Natural killer cell (primary cell): ENCODE measurements around the gene NAALADL1. TPM values are rescaled to one million over a fixed set of nuclear protein-coding genes. Genes with fewer than 3 reads are reported as not detected.

ENCODE experiments used
- ATAC-seq, 3 donors: fragments of 150-1000 bp in 2 of 3; fragments of 200-7000 bp in 1 of 3; cut with Tn5 transposase; 1 replicate in 1 of 3; 2 replicates in 2 of 3; pipeline ENCODE4 v1.10.0; 2021; ENCODE audit warnings: mild to moderate bottlenecking in 2 of 3, moderate library complexity in 2 of 3
- DNase-seq, 2 donors: peaks; one replicate each; pipeline versions ENCODE4 v3.0.0 to v3.0.0-alpha.2; 2013 to 2021; ENCODE audit warnings: mixed read lengths in 1 of 2
- H3K27ac ChIP-seq: one replicate; pipeline ENCODE4 v1.5.1; 2013; ENCODE audit warnings: mild to moderate bottlenecking, low read length
- H3K27me3 ChIP-seq: one replicate; pipeline ENCODE4 v1.6.1; 2013; ENCODE audit warnings: low read length; ENCODE audit not compliant: control insufficient read depth, insufficient read depth
- H3K36me3 ChIP-seq: one replicate; pipeline ENCODE4 v1.6.1; 2013; ENCODE audit warnings: low read length; ENCODE audit not compliant: control insufficient read depth, insufficient read depth
- H3K4me1 ChIP-seq: one replicate; pipeline ENCODE4 v1.6.1; 2013; ENCODE audit warnings: low read length; ENCODE audit not compliant: control insufficient read depth, insufficient read depth
- H3K4me3 ChIP-seq: one replicate; pipeline ENCODE4 v1.5.1; 2013; ENCODE audit warnings: low read length
- H3K9me3 ChIP-seq: one replicate; pipeline ENCODE4 v1.6.1; 2013; ENCODE audit warnings: low read length; ENCODE audit not compliant: control insufficient read depth, insufficient read depth
- H3K27ac Mint-ChIP-seq, 2 donors: one replicate each; pipeline ENCODE4 v1.8.0; 2022; ENCODE audit warnings: mild to moderate bottlenecking in 2 of 2, mixed read lengths in 2 of 2, moderate library complexity in 1 of 2
- H3K27me3 Mint-ChIP-seq, 2 donors: one replicate each; pipeline ENCODE4 v1.8.0; 2022; ENCODE audit warnings: low read depth in 2 of 2, mixed read lengths in 2 of 2
- H3K36me3 Mint-ChIP-seq: one replicate; pipeline ENCODE4 v1.8.0; 2022; ENCODE audit warnings: mixed read lengths
- H3K4me1 Mint-ChIP-seq, 2 donors: one replicate each; pipeline ENCODE4 v1.8.0; 2022; ENCODE audit warnings: mixed read lengths in 2 of 2
- H3K4me3 Mint-ChIP-seq: one replicate; pipeline ENCODE4 v1.8.0; 2022; ENCODE audit warnings: mild to moderate bottlenecking, moderate library complexity, mixed read lengths
- H3K9me3 Mint-ChIP-seq, 2 donors: one replicate each; pipeline ENCODE4 v1.8.0; 2022; ENCODE audit warnings: mixed read lengths in 2 of 2
- CTCF ChIP-seq: fragments of 200-600 bp; IDR thresholded peaks from one replicate; pipeline ENCODE4 v1.8.0; 2022; ENCODE audit warnings: antibody characterized with exemption
- WGBS: methylation state at CpG from one replicate; pipeline ENCODE4 v1.1.7; 2013; ENCODE audit warnings: missing lambda C conversion rate; ENCODE audit not compliant: insufficient coverage; 5-methylcytosine and 5-hydroxymethylcytosine counted together
- intact Hi-C: fragments of 100-400 bp; cut with micrococcal nuclease; formaldehyde crosslinking; loops from one replicate; pipeline ENCODE4 v1.14.2; 2022
- total RNA-seq, 4 donors: library from RNA; stranded (reverse); fragments of 120-200 nt in 1 of 4; gene quantifications; one replicate each; pipeline versions ENCODE4 v1.2.3 to v1.2.4, GENCODE V29; 2013 to 2022

The NAALADL1 gene
- total RNA-seq, 3 donors from 2014 or later (not counting 1 experiment from before 2014, with no cell fraction given): 41.6 to 54.1 (median 46.0) TPM

- Mint-ChIP-seq H3K27ac (peak overlapping the region; percentile 82 to 86), H3K4me3 (peak overlapping the region; percentile 90), H3K27me3 (no peaks in the 10 kb centered on the region), H3K4me1 (peaks cover 6 to 19% of the 10 kb centered on the region in 2 donors), H3K9me3 (no peaks in the 10 kb centered on the region), H3K36me3 (no peaks in the 10 kb centered on the region)
- DNase-seq: no peak
- H3K36me3 ChIP-seq: peaks cover 16% of the 10 kb centered on the region
- peaks cover 16% of the 10 kb centered on the region for H3K4me1 ChIP-seq
- H3K27ac ChIP-seq: peak overlapping the region; percentile 80
- no peak for ATAC-seq
- peak overlapping the region; percentile 61 for H3K4me3 ChIP-seq
- no peaks in the 10 kb centered on the region for H3K9me3 ChIP-seq
- 30% methylated on average over 7 of the region's 7 CpGs for WGBS
- intact Hi-C loops: no loop called here
- TF ChIP-seq CTCF: no peak
- H3K27me3 ChIP-seq: no peaks in the 10 kb centered on the region
These were observed 17.9 kb downstream of the NAALADL1 start for GRCh38 chr11:65040520-65040846.

GRCh38 chr11:65036931-65037330, 21.4 kb downstream of the NAALADL1 start:
- TF ChIP-seq CTCF: no peak
- Mint-ChIP-seq H3K4me3 (no peak overlapping the region), H3K9me3 (no peaks in the 10 kb centered on the region), H3K27ac (no peak overlapping the region), H3K36me3 (no peaks in the 10 kb centered on the region), H3K27me3 (no peaks in the 10 kb centered on the region), H3K4me1 (peaks cover 6% of the 10 kb centered on the region in 2 donors)
- Histone ChIP-seq H3K27ac (no peak overlapping the region), H3K4me3 (no peak overlapping the region), H3K9me3 (no peaks in the 10 kb centered on the region), H3K36me3 (peaks cover 28% of the 10 kb centered on the region), H3K4me1 (peaks cover 11% of the 10 kb centered on the region), H3K27me3 (no peaks in the 10 kb centered on the region)
- no peak for ATAC-seq
- intact Hi-C loops: no loop called here
- no peak for DNase-seq
- 94% methylated on average over 6 of the region's 6 CpGs for WGBS

- DNase-seq (no peak), ATAC-seq (no peak)
- Mint-ChIP-seq H3K9me3 (no peaks in the 10 kb centered on the region), H3K36me3 (no peaks in the 10 kb centered on the region), H3K27ac (no peak overlapping the region), H3K27me3 (no peaks in the 10 kb centered on the region), H3K4me3 (no peak overlapping the region), H3K4me1 (peaks cover 2 to 3% of the 10 kb centered on the region in 2 donors)
- intact Hi-C loops: no loop called here
- Histone ChIP-seq H3K27me3 (no peaks in the 10 kb centered on the region), H3K36me3 (peaks cover 29% of the 10 kb centered on the region), H3K9me3 (no peaks in the 10 kb centered on the region), H3K4me1 (peaks cover 5% of the 10 kb centered on the region), H3K4me3 (no peak overlapping the region), H3K27ac (no peak overlapping the region)
- no peak for TF ChIP-seq CTCF
- WGBS: 91% methylated on average over 11 of the region's 11 CpGs
These were observed 22.8 kb downstream of the NAALADL1 start for GRCh38 chr11:65035579-65035978.

- Histone ChIP-seq H3K36me3 (peaks cover 29% of the 10 kb centered on the region), H3K4me1 (no peaks in the 10 kb centered on the region), H3K27ac (no peak overlapping the region), H3K9me3 (no peaks in the 10 kb centered on the region), H3K27me3 (no peaks in the 10 kb centered on the region), H3K4me3 (no peak overlapping the region)
- H3K27ac Mint-ChIP-seq: no peak overlapping the region
- DNase-seq (no peak), ATAC-seq (no peak)
- H3K9me3 Mint-ChIP-seq: no peaks in the 10 kb centered on the region
- H3K4me3 Mint-ChIP-seq: no peak overlapping the region
- H3K27me3 Mint-ChIP-seq: no peaks in the 10 kb centered on the region
- intact Hi-C loops: no loop called here
- H3K4me1 Mint-ChIP-seq: no peaks in the 10 kb centered on the region
- no peaks in the 10 kb centered on the region for H3K36me3 Mint-ChIP-seq
- WGBS: 100% methylated on average over 2 of the region's 2 CpGs
- no peak for TF ChIP-seq CTCF
These were observed 23.9 kb downstream of the NAALADL1 start for GRCh38 chr11:65034423-65034822.
